ENCODE data around the gene YKT6.

YKT6 gene

DNA sequence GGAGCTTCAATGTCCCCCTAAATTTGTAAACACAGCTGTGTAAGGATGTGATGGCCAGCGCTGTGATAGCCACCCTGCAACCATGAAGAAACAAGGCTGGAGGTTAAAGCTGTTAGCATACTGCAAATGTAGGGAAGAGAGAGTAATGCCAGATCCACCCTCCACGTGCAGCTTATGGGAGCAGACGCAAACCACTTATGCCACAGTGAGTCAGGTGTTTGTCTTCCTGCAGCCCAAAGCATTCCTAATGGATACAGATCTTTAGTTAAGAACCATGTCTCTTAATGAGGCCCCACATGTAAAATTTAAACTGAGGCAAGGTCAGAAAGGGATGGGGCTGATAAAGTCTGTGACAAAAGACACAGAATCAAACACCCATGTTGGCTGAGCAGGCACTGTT is 46.1 kb upstream of the YKT6 start:
- Histone ChIP-seq H3K4me1 (ENCODE audit: control insufficient read depth, insufficient read depth, low read length) (no peaks in the 10 kb centered on the region), H3K4me3 (ENCODE audit: low read depth, low read length) (no peak overlapping the region), H3K27ac (ENCODE audit: extremely low read depth, low read depth, low read length) (no peak overlapping the region), H3K9me3 (ENCODE audit: control insufficient read depth, insufficient read depth, low read depth, low read length) (no peaks in the 10 kb centered on the region), H3K36me3 (ENCODE audit: control insufficient read depth in 2 of 2, insufficient read depth in 1 of 2, low read length in 2 of 2) (no peaks in the 10 kb centered on the region)
- ChIA-PET POLR2A (no interaction called here), CTCF (interaction anchor here (0.6 kb wide), 1 partner anchor 100 kb away, joined by 4 read pairs; no protein-coding TSS in a partner anchor)
- no peak for TF ChIP-seq ZBTB1 (tag by site-specific recombination; IDR thresholded peaks at IDR 0.05)
- no peak for TF ChIP-seq ZFHX2 (tag by site-specific recombination; conservative IDR thresholded peaks at IDR 0.05)
- TF ChIP-seq KLF16 (tag by site-specific recombination; IDR thresholded peaks at IDR 0.05), result no peak
- TF ChIP-seq ZNF37A (tag by site-specific recombination; IDR thresholded peaks at IDR 0.05), result no peak
- TF ChIP-seq, protein P1, sequence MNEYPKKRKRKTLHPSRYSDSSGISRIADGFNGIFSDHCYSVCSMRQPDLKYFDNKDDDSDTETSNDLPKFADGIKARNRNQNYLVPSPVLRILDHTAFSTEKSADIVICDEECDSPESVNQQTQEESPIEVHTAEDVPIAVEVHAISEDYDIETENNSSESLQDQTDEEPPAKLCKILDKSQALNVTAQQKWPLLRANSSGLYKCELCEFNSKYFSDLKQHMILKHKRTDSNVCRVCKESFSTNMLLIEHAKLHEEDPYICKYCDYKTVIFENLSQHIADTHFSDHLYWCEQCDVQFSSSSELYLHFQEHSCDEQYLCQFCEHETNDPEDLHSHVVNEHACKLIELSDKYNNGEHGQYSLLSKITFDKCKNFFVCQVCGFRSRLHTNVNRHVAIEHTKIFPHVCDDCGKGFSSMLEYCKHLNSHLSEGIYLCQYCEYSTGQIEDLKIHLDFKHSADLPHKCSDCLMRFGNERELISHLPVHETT (tag by site-specific recombination; IDR thresholded peaks at IDR 0.05), result no peak
- TF ChIP-seq RBAK (tag by site-specific recombination; IDR thresholded peaks at IDR 0.05), result no peak
- TF ChIP-seq SP3 (tag by site-specific recombination; IDR thresholded peaks at IDR 0.05), result no peak

DNA sequence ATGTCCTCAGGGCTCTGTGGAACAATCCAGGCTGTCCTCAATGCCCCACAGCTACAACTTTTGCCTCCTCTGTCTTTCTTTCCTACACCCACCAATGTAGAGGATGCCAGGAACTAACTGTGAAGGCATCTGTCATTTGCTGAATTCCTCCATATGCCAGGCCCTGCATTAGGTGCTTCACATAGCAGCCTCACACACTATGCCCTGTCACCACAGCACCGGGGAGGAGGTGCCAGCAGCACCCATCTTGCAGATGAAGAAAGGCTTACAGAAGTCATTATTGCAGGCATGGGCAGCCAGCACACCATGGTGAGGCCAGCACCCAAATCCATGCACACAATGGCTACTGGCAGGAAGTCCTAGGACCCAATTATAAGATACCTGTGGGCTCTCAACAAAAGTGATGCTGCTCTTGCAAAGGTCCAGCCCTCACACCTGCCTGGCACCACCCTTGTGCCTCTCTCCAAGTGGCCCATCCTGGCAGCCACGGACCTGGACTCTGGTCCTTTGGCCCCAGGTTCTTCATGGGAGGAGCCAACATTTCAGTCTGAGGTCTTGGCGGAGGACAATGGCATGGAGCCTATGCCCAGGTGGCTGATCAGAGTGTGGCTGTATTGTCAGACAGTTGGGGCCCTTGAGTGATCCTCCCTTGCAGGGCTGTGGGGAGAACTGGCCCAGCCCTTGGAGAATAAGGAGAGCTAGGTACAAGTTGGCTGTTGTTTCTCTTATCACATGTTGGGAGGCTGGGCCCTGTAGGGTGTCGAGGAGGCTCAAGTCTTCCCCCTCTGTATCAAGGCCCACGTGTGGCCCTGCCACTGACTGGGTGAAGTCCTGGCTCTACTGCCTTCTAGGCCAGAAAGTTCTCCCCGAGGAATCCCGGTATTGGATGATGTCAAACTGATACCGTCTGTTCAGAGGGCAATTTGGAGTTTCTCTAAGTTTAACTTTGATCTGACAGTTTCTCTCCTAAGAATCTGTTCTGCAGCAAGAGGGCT is 45.3 kb upstream of the YKT6 start:
- POLR2A ChIA-PET, result no interaction called here
- CTCF ChIA-PET, result no interaction called here

DNA sequence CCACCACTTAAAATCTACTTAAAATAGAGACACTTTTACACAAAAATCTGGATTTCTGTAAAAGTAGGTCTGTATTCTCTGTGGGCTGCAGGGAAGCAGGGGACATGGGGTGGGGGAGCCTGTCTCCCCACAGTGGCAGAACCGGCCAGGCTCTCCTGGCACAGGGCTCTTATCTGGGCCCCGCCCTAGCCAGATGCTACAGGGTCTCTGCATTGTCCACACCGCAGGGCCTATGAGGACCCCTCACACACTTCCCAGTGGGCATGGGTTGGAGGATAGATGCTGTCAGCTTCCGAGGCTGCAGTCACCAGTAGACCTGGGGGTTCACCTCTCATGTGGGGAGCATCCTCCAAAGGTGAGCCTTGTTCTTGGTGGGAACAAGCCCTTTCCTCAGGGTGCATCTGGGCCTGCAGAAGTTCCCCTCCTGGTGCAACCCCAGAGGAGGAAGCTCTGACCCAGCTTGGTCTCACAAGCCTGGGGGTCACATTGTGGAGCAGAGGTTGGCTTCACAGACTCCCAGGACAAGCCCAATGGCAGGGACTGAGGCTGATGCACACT is 44.2 kb upstream of the YKT6 start:
- H3K36me3 ChIP-seq (ENCODE audit: control insufficient read depth in 2 of 2, insufficient read depth in 1 of 2, low read length in 2 of 2), result no peaks in the 10 kb centered on the region
- H3K4me3 ChIP-seq (ENCODE audit: low read depth, low read length), result no peak overlapping the region
- no peak for TF ChIP-seq IKZF3 (tag by site-specific recombination; IDR thresholded peaks at IDR 0.05)
- TF ChIP-seq GLIS1 (tag by site-specific recombination; IDR thresholded peaks at IDR 0.05), result no peak
- TF ChIP-seq ZNF302 (tag by site-specific recombination; IDR thresholded peaks at IDR 0.05; ENCODE audit: low read depth), result no peak
- TF ChIP-seq ZNF776 (tag by site-specific recombination; IDR thresholded peaks at IDR 0.05; ENCODE audit: borderline replicate concordance), result no peak
- no peak for TF ChIP-seq ZNF571 (tag by site-specific recombination; IDR thresholded peaks at IDR 0.05)
- no peak for TF ChIP-seq ZNF248 (tag by site-specific recombination; IDR thresholded peaks at IDR 0.05)
- H3K4me1 ChIP-seq (ENCODE audit: control insufficient read depth, insufficient read depth, low read length), result no peaks in the 10 kb centered on the region
- H3K9me3 ChIP-seq (ENCODE audit: control insufficient read depth, insufficient read depth, low read depth, low read length), result no peaks in the 10 kb centered on the region
- CTCF ChIA-PET, result no interaction called here
- POLR2A ChIA-PET, result no interaction called here
- H3K27ac ChIP-seq (ENCODE audit: extremely low read depth, low read depth, low read length), result no peak overlapping the region

More for the DNA sequence above, 45.3 kb upstream of the YKT6 start:
- Histone ChIP-seq H3K27ac (ENCODE audit: extremely low read depth, low read depth, low read length) (no peak overlapping the region), H3K9me3 (ENCODE audit: control insufficient read depth, insufficient read depth, low read depth, low read length) (no peaks in the 10 kb centered on the region), H3K4me1 (ENCODE audit: control insufficient read depth, insufficient read depth, low read length) (no peaks in the 10 kb centered on the region), H3K36me3 (ENCODE audit: control insufficient read depth in 2 of 2, insufficient read depth in 1 of 2, low read length in 2 of 2) (no peaks in the 10 kb centered on the region), H3K4me3 (ENCODE audit: low read depth, low read length) (no peak overlapping the region)
- TF ChIP-seq ZNF37A (tag by site-specific recombination; IDR thresholded peaks at IDR 0.05) (no peak), ZBTB20 (tag by site-specific recombination; IDR thresholded peaks at IDR 0.05) (no peak), ZBTB1 (tag by site-specific recombination; IDR thresholded peaks at IDR 0.05) (no peak), SP7 (tag by site-specific recombination; IDR thresholded peaks at IDR 0.05) (no peak), ZNF791 (tag by site-specific recombination; IDR thresholded peaks at IDR 0.05) (no peak)

Data from HEK293 (cell line).